Tibial nerve (tissue), 4 donors: ENCODE measurements around the gene RASSF4.

Experiments
- CTCF ChIP-seq, 5 experiments: fragments of 200-600 bp in 3 of 5; fragments of 450-650 bp in 2 of 5; sonication (generic) in 3 of 5; IDR thresholded peaks; one replicate each; pipeline ENCODE4 v1.5.1; 2016 to 2019; ENCODE audit warnings: antibody characterized with exemption in 5 of 5, mild to moderate bottlenecking in 3 of 5, moderate library complexity in 2 of 5
- EP300 ChIP-seq, 2 donors: sonication (generic); formaldehyde crosslinking; IDR thresholded peaks; one replicate each; pipeline ENCODE4 v1.6.1; 2017; ENCODE audit warnings: antibody characterized with exemption in 2 of 2, mild to moderate bottlenecking in 1 of 2
- POLR2A ChIP-seq, 2 donors: fragments of 450-650 bp; IDR thresholded peaks; one replicate each; pipeline ENCODE4 v1.6.1; 2017; ENCODE audit warnings: antibody characterized with exemption in 2 of 2, mild to moderate bottlenecking in 2 of 2, moderate library complexity in 2 of 2

DNA sequence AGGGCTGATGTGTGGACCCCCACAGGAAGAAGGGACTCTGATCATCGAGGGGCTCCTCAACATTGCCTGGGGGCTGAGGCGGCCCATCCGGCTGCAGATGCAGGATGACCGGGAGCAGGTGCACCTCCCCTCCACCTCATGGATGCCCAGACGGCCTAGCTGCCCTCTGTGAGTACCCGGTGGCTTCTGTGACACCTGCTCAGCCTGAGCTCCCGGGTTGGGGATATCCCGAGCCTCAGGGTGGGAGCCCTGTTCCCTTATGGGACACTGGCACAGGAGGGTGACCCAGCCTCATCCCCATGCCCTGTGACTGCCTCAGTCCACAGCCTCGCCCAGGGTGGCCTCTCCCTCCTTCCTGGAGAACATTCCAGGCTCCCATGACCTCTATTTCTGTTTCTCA is 22.9 kb downstream of the RASSF4 start:
- TF ChIP-seq CTCF (IDR thresholded peaks at IDR 0.05) (no peak), POLR2A (IDR thresholded peaks at IDR 0.05) (no peak), EP300 (IDR thresholded peaks at IDR 0.05) (no peak)
